Upper lobe of left lung (tissue), 4 donors: ENCODE data around the gene ITK.

Experiments used
- EP300 ChIP-seq, 4 donors: sonication (generic); formaldehyde crosslinking; IDR thresholded peaks; one replicate each; pipeline ENCODE4 v1.5.1; 2017; ENCODE audit warnings: antibody characterized with exemption in 4 of 4, control low read depth in 2 of 4
- POLR2A ChIP-seq, 4 donors: fragments of 450-650 bp; IDR thresholded peaks; one replicate each; pipeline ENCODE4 v1.5.1; 2016 to 2017; ENCODE audit warnings: antibody characterized with exemption in 4 of 4, mild to moderate bottlenecking in 2 of 4
- POLR2AphosphoS5 ChIP-seq, 2 donors: sonication (generic); formaldehyde crosslinking; IDR thresholded peaks; one replicate each; pipeline ENCODE4 v1.5.1; 2017; ENCODE audit warnings: antibody characterized with exemption in 2 of 2
- TF ChIP-seq, protein P1 (sequence below), 6 experiments: fragments of 450-650 bp in 4 of 6; fragments of 200-600 bp in 2 of 6; sonication (generic) in 2 of 6; IDR thresholded peaks; one replicate each; pipeline ENCODE4 v1.5.1; 2016 to 2019; ENCODE audit warnings: antibody characterized with exemption in 6 of 6

DNA sequence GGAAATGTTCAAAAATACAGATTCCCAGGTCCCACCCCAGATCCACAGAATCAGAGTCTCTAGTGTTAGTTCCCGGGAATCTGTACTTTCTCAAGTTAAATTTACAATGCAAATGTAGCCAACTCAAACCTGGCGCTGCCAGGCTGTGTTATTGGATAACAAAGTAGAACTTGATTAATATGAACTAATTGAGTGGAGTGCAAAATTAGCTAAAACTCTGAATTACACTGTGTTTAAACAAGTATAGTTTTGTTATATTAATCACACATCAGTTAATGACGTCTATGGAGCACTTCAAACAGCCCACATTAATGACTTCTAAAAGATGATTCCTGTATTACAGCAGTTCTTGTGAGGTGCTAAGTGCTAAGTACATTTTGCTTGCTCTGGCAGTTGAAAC lies 52.9 kb downstream of the ITK start:
- TF ChIP-seq, protein P1, sequence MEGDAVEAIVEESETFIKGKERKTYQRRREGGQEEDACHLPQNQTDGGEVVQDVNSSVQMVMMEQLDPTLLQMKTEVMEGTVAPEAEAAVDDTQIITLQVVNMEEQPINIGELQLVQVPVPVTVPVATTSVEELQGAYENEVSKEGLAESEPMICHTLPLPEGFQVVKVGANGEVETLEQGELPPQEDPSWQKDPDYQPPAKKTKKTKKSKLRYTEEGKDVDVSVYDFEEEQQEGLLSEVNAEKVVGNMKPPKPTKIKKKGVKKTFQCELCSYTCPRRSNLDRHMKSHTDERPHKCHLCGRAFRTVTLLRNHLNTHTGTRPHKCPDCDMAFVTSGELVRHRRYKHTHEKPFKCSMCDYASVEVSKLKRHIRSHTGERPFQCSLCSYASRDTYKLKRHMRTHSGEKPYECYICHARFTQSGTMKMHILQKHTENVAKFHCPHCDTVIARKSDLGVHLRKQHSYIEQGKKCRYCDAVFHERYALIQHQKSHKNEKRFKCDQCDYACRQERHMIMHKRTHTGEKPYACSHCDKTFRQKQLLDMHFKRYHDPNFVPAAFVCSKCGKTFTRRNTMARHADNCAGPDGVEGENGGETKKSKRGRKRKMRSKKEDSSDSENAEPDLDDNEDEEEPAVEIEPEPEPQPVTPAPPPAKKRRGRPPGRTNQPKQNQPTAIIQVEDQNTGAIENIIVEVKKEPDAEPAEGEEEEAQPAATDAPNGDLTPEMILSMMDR (IDR thresholded peaks at IDR 0.05) = no peak
- TF ChIP-seq EP300 (IDR thresholded peaks at IDR 0.05) (no peak), POLR2AphosphoS5 (IDR thresholded peaks at IDR 0.05) (no peak), POLR2A (IDR thresholded peaks at IDR 0.05) (no peak)
